Activated CD8-positive, alpha-beta T cell treated with anti-CD3 and anti-CD28 coated beads for 36 hours (primary cell): ENCODE data around the gene TMEM63B. TPM values are rescaled to one million over a fixed set of nuclear protein-coding genes. Genes with fewer than 3 reads are reported as not detected.

Experiments used
- ATAC-seq: fragments of 200-7000 bp; cut with Tn5 transposase; one replicate; pipeline ENCODE4 v1.10.0; 2021; ENCODE audit warnings: mild to moderate bottlenecking, moderate library complexity
- CTCF ChIA-PET: fragments of 350-600 bp; sonication (Branson Sonifier 250); formaldehyde crosslinking; loops from one replicate; lab custom pipeline; 2021; ENCODE audit warnings: antibody characterized with exemption; lab: Charles Lee
- POLR2A ChIA-PET: fragments of 350-600 bp; sonication (Branson Sonifier 250); formaldehyde crosslinking; loops from one replicate; lab custom pipeline; 2021; ENCODE audit warnings: antibody characterized with exemption; lab: Charles Lee
- DNase-seq: peaks from one replicate; pipeline ENCODE4 v3.0.0-alpha.2; 2020
- H3K27ac Mint-ChIP-seq: one replicate; pipeline ENCODE4 v1.8.0; 2021; ENCODE audit warnings: mild to moderate bottlenecking, mixed read lengths
- H3K27me3 Mint-ChIP-seq: one replicate; pipeline ENCODE4 v1.8.0; 2021; ENCODE audit warnings: mixed read lengths
- H3K36me3 Mint-ChIP-seq: one replicate; pipeline ENCODE4 v1.8.0; 2021; ENCODE audit warnings: low read depth, mixed read lengths
- H3K4me1 Mint-ChIP-seq: one replicate; pipeline ENCODE4 v1.8.0; 2021; ENCODE audit warnings: low read depth, mixed read lengths
- H3K4me3 Mint-ChIP-seq: one replicate; pipeline ENCODE4 v1.8.0; 2021; ENCODE audit warnings: mild to moderate bottlenecking, moderate library complexity, mixed read lengths
- H3K9me3 Mint-ChIP-seq: one replicate; pipeline ENCODE4 v1.8.0; 2021; ENCODE audit warnings: mixed read lengths
- CTCF ChIP-seq: fragments of 200-600 bp; IDR thresholded peaks from one replicate; pipeline ENCODE4 v1.8.0; 2022; ENCODE audit warnings: antibody characterized with exemption, mild to moderate bottlenecking
- intact Hi-C: fragments of 100-400 bp; cut with micrococcal nuclease; formaldehyde crosslinking; loops from one replicate; pipeline ENCODE4 v1.10.0; 2022
- total RNA-seq, 2 experiments: library from RNA; stranded (reverse); gene quantifications; one replicate each; pipeline ENCODE4 v1.2.3, GENCODE V29; 2021

The TMEM63B gene
- total RNA-seq, 2 experiments from 2014 or later, result 9.1 to 12.9 TPM

GRCh38 chr6:44154067-44154466 is 26.7 kb downstream of the TMEM63B start:
- H3K4me3 Mint-ChIP-seq, result no peak overlapping the region
- no peaks in the 10 kb centered on the region for H3K27me3 Mint-ChIP-seq
- no peak for TF ChIP-seq CTCF
- peaks cover 5% of the 10 kb centered on the region for H3K36me3 Mint-ChIP-seq
- peaks cover 5% of the 10 kb centered on the region for H3K4me1 Mint-ChIP-seq
- CTCF ChIA-PET, result interaction anchor here (0.8 to 6.1 kb wide), 5 partner anchors 15 to 101 kb away, joined by 3 to 33 read pairs (median 6); no protein-coding TSS in a partner anchor
- no peak for ATAC-seq
- DNase-seq, result no peak
- H3K27ac Mint-ChIP-seq, result no peak overlapping the region
- no peaks in the 10 kb centered on the region for H3K9me3 Mint-ChIP-seq
- POLR2A ChIA-PET, result interaction anchor here (0.8 to 1.2 kb wide), 2 partner anchors 81 to 102 kb away, joined by 3 read pairs; no protein-coding TSS in a partner anchor
- intact Hi-C loops, result no loop called here

- POLR2A ChIA-PET, result interaction anchor here (1.3 kb wide), 1 partner anchor 24 kb away, joined by 4 read pairs; no protein-coding TSS in a partner anchor
Measured at GRCh38 chr6:44156494-44157151, 29.3 kb downstream of the TMEM63B start.

GRCh38 chr6:44157152-44157521 is 29.8 kb downstream of the TMEM63B start:
- Mint-ChIP-seq H3K36me3 (no peaks in the 10 kb centered on the region), H3K4me1 (peaks cover 13% of the 10 kb centered on the region), H3K4me3 (no peak overlapping the region), H3K9me3 (no peaks in the 10 kb centered on the region), H3K27me3 (no peaks in the 10 kb centered on the region), H3K27ac (no peak overlapping the region)
- CTCF ChIA-PET, result interaction anchor here (1.2 to 6.1 kb wide), 3 partner anchors 15 to 61 kb away, joined by 3 to 33 read pairs (median 6); no protein-coding TSS in a partner anchor
- DNase-seq, result no peak
- POLR2A ChIA-PET, result interaction anchor here (1.3 kb wide), 1 partner anchor 24 kb away, joined by 4 read pairs; no protein-coding TSS in a partner anchor
- no peak for ATAC-seq
- TF ChIP-seq CTCF, result no peak
- intact Hi-C loops, result no loop called here

More at GRCh38 chr6:44156494-44157151, 29.3 kb downstream of the TMEM63B start:
- Mint-ChIP-seq H3K27ac (no peak overlapping the region), H3K4me3 (no peak overlapping the region), H3K9me3 (no peaks in the 10 kb centered on the region), H3K27me3 (no peaks in the 10 kb centered on the region), H3K4me1 (peaks cover 9% of the 10 kb centered on the region), H3K36me3 (no peaks in the 10 kb centered on the region)
- ATAC-seq, result no peak
- CTCF ChIA-PET, result interaction anchor here (1.2 to 6.1 kb wide), 3 partner anchors 16 to 60 kb away, joined by 3 to 33 read pairs (median 6); no protein-coding TSS in a partner anchor
- no peak for TF ChIP-seq CTCF
- intact Hi-C loops, result no loop called here
- DNase-seq, result no peak

GRCh38 chr6:44158770-44159228 is 31.4 kb downstream of the TMEM63B start, which contains the start of gene CAPN11:
CAPN11 (plus strand) TSS chr6:44158820; CDS start chr6:44158849, 29 bp downstream.
- ATAC-seq (no peak), DNase-seq (no peak)
- Mint-ChIP-seq H3K4me3 (no peak within 1 kb of the TSS), H3K27me3 (peaks cover 4% of the 10 kb centered on the region), H3K9me3 (no peaks in the 10 kb centered on the region), H3K4me1 (peaks cover 13% of the 10 kb centered on the region), H3K27ac (no peak within 1 kb of the TSS), H3K36me3 (no peaks in the 10 kb centered on the region)
- POLR2A ChIA-PET, result no interaction called here
- intact Hi-C loops, result no loop called here
- CTCF ChIA-PET, result no interaction called here
- TF ChIP-seq CTCF, result no peak

- no peak for ATAC-seq
- Mint-ChIP-seq H3K27ac (peak overlapping the region; percentile 66), H3K27me3 (peaks cover 8% of the 10 kb centered on the region), H3K4me3 (no peak overlapping the region), H3K9me3 (no peaks in the 10 kb centered on the region), H3K4me1 (peaks cover 19% of the 10 kb centered on the region), H3K36me3 (no peaks in the 10 kb centered on the region)
- POLR2A ChIA-PET, result interaction anchor here (0.9 to 1.2 kb wide), 6 partner anchors 10 to 95 kb away, joined by 3 to 5 read pairs (median 3); partner anchors contain the start of gene HSP90AB1
- CTCF ChIA-PET, result interaction anchor here (0.9 to 1.4 kb wide), 7 partner anchors 10 to 83 kb away, joined by 3 to 5 read pairs (median 3); no protein-coding TSS in a partner anchor
- DNase-seq, result peak; percentile 29
- TF ChIP-seq CTCF, result no peak
- intact Hi-C loops, result no loop called here
Measured at GRCh38 chr6:44161997-44162338, 34.6 kb downstream of the TMEM63B start.
